AG09319 (cell line): ENCODE results near the gene TAS2R19.
A peak's percentile ranks its signal among the peaks of the same experiment; 100 is the strongest.
"Not testable (repeated sequence)": the region's sequence is repeated elsewhere in the genome, so short reads cannot be mapped to it uniquely, and the experiment has no call there.

Experiments used
- DNase-seq: peaks from one replicate; pipeline ENCODE4 v3.0.0-alpha.2; 2010; ENCODE audit warnings: low read depth; ENCODE audit errors: extremely low read depth
- CTCF ChIP-seq: IDR thresholded peaks from 2 replicates; pipeline ENCODE4 v1.5.1; 2011; ENCODE audit warnings: low read depth, mild to moderate bottlenecking, inconsistent platforms, low read length, moderate library complexity

Gene TAS2R19

GRCh38 chr12:11022520-11022919, at the start of gene TAS2R19:
Gene TAS2R19, minus strand, starts transcription at chr12:11022620. Its CDS starts 49 bp downstream, at chr12:11022571.
- no peak for DNase-seq
- no peak for TF ChIP-seq CTCF

DNA sequence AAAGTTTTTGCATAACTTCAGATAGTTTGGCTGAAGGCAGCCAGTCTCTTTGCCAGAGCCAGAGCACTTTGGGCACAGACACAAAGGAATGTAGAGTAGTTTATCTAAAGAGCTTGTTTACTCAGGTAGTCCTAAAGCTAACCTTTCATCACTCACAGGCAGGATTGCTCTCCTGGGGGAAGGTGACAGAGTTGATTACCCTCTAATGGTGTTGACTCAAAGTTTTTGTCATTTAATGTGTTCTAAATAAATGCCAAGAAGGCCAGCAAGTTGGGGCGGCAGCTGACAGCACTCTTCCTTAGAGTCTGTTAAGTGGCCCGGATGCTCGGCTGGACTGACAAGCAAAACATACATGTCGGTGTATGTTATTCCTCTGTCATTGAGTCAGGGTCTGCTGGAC, 49.0 kb upstream of the TAS2R19 start:
- no peak for TF ChIP-seq CTCF
- no peak for DNase-seq

DNA sequence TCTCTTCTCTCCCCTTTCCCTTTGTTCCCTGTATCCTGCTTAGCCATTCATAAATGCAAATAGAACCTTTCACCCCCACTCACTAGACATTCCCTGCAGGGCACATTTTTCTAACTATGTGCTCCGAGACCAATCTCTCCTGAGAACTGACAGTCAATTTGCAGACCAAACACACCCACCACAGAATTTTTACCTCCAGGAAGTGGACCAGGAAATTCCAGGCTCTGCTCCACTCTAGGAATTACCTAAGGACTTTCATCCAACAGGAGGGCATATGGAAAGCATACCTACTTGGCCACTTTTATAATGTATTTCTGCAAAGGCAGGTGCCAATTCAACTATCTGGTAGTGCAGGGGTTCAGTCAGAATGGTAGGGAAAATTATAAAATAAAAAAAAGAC, 48.6 kb upstream of the TAS2R19 start:
- no peak for DNase-seq
- no peak for TF ChIP-seq CTCF

DNA sequence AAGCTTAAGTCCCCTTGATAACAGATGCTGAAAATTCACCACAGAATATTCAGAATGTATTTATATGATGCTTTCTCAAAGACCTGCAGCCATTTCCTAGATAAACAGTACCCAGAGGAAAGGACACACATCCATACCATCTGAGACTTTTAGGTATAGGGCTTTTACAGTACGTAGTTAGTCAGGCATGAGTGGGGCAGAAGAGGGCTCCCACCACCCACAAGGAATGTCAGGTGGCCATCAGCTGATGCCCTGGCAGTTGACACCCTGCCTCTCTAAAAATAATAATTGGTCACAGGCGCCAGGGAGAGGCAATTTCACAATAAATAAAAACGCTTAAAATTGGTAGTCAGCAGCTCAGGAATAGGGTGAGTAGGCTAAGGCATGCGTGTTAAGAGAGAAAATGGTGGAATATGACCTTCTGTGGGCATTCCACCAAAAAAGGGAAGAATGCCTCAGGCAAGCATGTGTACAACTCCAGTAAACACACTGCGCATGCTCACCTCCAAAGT, 47.5 kb upstream of the TAS2R19 start:
- TF ChIP-seq CTCF = no peak
- no peak for DNase-seq

DNA sequence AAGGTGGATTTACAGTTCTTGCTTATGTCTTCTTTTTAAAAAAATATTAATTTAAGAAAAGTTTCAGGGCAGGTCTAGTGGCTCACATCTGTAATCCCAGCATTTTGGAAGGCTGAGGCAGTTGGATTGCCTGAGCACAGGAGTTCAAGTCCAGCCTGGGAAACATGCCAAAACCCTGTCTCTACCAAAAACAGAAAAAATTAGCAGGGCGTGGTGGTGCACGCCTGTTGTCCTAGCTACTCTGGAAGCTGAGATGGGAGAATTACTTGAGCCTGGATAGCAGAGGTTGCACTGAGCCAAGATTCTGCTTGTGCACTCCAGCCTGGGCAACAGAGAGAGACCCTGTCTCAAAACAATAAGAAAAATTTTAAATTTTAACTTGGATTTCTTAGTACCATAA, 45.1 kb upstream of the TAS2R19 start:
- DNase-seq = peak; percentile 16

GRCh38 chr12:11062194-11062593, 39.8 kb upstream of the TAS2R19 start, which contains the start of gene TAS2R46:
Gene TAS2R46, minus strand, starts transcription at chr12:11062294. Its CDS starts 0 bp downstream, at chr12:11062294.
- DNase-seq = not testable (repeated sequence)

More for the DNA sequence above, 45.1 kb upstream of the TAS2R19 start:
- TF ChIP-seq CTCF = no peak

GRCh38 chr12:11059784-11060183, 37.4 kb upstream of the TAS2R19 start:
- DNase-seq = no peak
- TF ChIP-seq CTCF = no peak

DNA sequence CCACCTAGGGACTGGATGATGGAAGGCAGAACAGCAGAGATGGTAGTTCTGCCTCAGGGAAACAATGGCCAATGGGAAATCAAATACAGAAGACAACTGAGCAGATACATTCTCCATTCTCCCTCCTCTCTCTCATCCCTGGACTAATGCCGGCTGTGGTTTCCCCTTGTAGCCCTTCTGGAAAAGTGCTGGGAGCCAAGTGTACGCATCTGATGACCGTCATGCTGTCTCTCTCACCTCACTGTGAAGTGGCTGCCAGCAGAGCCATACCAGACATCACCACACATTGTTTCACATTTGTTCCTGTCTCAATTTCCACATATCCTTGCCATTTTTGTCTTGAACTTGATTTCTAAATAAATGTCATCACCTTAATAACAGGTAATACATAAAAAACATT, 36.6 kb upstream of the TAS2R19 start:
- TF ChIP-seq CTCF = no peak
- no peak for DNase-seq
